Activated T-cell treated with anti-CD3 and anti-CD28 coated beads, Interleukin-2, amount 50 U/mL, for 48 hours (primary cell): ENCODE measurements around the gene B4GALT3.
"Not testable (repeated sequence)": the region's sequence is repeated elsewhere in the genome, so short reads cannot be mapped to it uniquely, and the experiment has no call there.

Experiments used
- DNase-seq, 2 experiments: peaks; one replicate each; pipeline ENCODE4 v3.0.0-alpha.2; 2020

Gene B4GALT3

GRCh38 chr1:161177112-161177935 lies at the start of gene B4GALT3:
TSS of gene B4GALT3 (minus strand) at chr1:161177507. CDS start at chr1:161176060, 1,447 bp downstream.
- peak; percentile 98 to 99 for DNase-seq

DNA sequence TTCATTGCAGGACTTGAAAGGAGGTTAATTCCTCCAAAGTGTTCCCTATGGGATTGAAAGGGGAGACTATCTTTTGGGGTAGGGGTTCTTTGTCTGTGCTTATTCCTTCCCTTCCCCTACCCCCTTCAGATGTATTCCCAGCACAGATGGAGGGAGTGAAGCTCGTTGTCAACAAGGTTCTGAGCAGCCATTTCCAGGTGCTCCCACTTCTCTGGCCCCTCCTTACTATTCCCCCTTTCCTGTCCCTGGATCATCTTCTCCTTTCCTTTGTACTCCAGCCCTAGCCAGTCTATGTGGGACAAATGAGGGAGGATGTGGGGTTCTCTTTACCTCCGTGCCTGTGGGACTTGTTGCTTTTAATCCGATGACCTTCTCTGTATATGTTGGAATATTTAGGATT lies 49.5 kb upstream of the B4GALT3 start:
- no peak for DNase-seq

DNA sequence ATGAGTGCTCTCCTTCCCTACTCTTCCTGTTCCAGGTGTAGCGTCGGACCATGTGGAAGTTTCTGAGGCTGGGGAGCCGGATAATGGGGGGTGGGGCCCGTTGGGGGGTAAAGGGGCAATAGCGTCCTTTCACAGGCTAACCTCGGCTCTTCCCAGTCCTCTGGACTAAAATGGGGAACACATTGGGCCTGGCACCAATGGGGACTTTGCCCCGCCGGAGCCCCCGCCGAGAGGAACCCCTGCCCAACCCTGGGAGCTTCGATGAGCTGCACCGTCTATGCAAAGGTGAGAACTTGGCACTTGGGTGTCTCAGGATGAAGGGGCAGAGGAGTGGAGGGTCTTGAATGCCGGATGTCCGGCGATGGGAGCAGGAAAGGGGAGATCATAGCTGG lies 49.0 kb upstream of the B4GALT3 start:
- peak; percentile 38 to 44 for DNase-seq

DNA sequence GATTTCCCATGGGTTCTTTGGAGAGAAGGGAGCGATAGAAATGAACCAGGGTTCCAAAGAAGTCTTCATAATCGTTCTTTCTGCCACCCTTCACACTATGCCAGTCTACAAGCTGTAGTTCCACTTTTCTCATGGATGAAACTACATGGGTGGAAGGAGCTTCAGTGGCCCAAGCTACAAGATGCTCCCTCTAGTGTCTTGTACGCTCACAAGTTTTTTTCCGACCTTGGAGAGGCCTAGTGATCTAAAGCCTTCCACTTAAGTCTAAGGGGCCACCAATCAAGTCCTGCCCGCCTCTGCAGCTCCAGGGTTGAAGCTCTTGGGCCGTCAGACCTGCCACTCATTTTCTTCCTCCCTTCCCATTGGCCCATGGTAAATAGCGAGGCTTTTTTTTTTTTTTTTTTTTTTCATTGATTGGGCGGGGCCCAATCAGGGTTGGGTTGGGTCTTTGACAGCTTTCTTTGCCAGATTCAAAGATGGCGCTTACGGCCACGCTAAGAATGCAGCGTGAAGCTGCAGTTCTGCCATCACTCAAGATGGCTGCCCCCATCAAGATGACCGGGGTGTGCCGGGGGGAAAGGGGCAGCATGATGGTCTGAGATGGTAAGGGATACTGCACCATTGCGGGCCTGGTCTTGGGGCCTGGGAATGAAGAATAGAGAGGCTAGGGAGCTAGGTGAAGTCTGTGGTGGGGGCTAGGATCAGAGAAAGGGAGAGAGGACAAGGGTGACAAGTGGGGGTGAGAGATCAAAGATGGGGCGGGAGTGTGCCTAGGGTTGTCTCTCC lies 48.4 kb upstream of the B4GALT3 start, which contains the start of gene TOMM40L:
Gene TOMM40L, plus strand, starts transcription at position 527 of the 786 bp plus-strand sequence. CDS start 430 bp downstream, outside the sequence.
- peak; percentile 91 to 92 for DNase-seq

- DNase-seq: no peak
Measured at GRCh38 chr1:161225178-161225533, 47.8 kb upstream of the B4GALT3 start.

DNA sequence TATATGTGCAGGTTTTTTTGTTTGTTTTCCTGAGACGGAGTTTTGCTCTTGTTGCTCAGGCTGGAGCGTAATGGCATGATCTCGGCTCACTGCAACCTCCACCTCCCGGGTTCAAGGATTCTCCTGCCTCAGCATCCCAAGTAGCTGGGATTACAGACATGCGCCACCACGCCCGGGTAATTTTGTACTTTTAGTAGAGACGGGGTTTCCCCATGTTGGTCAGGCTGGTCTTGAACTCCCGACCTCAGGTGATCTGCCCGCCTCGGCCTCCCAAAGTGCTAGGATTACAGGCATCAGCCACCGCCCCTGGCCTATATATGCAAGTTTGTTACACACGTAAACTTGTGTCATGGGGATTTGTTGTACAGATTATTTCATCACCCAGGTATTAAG lies 47.4 kb upstream of the B4GALT3 start:
- DNase-seq: not testable (repeated sequence)

- DNase-seq: no peak
Measured at GRCh38 chr1:161223805-161224694, 46.7 kb upstream of the B4GALT3 start.

DNA sequence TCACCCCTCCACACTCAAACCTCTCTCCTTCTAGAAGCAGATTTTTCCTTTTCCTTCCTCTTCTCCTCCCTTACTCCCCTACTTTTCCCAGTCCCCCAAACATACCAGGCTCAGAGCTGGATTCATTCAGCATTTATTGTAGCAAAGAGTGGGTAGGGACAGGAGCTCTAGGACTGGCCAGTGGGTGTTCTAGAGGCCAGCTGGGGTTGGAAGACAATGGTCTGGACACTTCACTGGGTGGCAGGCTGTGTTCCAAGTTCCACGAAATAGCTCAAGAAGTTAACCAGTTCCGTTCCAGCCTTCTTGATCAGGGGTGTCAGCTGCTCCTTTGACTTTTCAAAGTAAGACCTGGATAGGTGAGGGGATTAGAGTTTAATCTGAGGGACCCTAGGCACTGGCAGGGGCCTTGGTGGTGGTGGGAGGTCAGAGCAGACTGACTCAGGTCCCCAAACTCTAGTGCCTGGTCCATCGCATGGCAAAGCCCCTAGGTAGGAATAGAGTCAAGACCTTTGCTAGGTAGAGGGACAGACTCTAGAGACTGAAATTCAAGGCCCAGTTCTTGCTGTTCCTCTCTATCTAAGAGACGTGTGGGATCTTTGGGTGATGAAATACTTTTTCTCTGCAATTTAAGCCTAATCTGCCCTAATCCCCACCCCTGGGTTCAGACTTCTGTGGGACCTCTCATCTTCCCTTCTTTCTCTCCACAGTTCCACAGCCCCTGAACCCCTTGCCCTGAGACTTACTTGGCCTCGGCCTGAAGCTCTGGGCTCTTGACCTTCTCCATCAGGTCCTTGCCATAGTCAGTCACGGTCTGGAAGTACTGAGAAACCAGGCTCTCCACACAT lies 45.1 kb upstream of the B4GALT3 start:
- DNase-seq: no peak

DNA sequence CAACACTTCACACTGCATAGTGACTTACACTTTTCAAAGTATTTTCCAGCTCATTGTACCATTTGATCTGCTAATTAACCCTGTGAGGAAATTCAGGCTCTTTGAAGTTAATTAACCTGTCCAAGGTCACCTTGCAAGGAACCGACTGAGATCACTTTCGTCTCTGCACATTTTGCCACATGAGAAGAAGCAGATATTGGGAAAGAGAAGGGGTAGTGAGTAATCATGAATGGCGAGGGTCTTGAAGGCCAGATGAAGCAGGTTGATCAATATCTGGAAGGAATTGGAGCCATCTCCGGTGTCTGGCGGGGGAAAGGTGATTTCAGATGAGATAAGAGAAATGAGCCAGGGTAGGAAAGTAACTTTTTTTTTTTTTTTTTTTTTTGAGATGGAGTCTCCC lies 42.7 kb upstream of the B4GALT3 start:
- DNase-seq: no peak

DNA sequence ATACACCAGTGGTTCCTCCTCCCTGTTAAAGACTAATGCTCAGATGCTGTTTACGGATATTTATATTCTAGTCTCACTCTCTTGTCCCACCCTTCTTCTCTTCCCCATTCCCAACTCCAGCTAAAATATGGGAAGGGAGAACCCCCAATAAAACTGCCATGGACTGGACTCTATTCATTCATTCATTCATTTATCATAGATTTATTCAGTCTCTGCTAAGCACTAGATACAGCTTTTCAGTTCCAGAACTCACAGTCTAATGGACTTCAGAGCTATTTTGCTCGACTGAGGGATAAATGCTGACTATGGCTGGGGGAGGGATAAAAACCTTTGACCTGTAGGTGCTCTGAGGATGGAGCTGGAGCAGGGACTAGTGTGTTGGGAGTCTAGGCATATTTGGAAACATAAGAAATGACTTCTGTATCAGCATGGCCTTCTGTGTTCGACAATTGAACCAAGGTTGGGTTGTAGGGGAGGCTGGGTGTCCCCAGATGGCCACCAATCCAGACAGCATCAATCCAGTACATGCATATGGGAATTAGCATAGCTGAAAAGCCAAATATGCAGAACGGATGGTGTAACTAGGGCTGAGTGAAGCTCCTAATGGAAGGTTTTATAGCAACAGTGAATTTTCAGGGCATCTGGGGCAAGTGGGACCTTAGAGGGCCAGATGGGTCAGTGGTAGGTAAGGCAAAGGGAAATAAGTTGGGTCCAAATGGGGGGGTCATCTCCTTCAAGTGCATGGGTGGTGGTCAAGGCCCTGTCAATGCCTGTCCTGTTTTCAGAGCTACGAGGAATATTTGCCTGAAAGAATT lies 42.0 kb upstream of the B4GALT3 start:
- DNase-seq: no peak

GRCh38 chr1:161218301-161219077 lies 41.2 kb upstream of the B4GALT3 start:
- DNase-seq: no peak

GRCh38 chr1:161217831-161218230 lies 40.5 kb upstream of the B4GALT3 start:
- DNase-seq: no peak

GRCh38 chr1:161216945-161217712 lies 39.8 kb upstream of the B4GALT3 start:
- DNase-seq: no peak

GRCh38 chr1:161215076-161215475 lies 37.8 kb upstream of the B4GALT3 start, which contains the start of gene FCER1G:
TSS of gene FCER1G (plus strand) at chr1:161215295. CDS start at chr1:161215322, 27 bp downstream.
- DNase-seq: no peak

DNA sequence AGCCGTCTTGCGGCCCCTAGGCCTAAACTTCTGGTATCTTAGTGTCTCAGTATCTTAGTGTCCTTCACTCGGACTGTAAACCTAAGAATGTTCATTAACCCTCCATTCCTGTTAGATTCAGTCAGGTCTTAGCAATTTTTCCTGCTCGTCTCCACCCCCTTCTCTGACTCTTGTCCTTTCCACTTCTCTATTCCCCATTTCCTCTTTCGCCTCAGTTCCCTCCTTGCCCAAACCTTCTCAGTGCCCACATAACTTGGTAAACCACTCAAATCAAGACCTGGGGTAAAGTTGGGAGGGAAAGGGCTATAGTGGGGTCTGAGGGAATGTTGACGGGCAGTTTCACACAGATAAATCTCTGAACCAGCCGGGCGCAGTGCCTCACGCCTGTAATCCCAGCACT lies 37.1 kb upstream of the B4GALT3 start:
- no peak for DNase-seq

DNA sequence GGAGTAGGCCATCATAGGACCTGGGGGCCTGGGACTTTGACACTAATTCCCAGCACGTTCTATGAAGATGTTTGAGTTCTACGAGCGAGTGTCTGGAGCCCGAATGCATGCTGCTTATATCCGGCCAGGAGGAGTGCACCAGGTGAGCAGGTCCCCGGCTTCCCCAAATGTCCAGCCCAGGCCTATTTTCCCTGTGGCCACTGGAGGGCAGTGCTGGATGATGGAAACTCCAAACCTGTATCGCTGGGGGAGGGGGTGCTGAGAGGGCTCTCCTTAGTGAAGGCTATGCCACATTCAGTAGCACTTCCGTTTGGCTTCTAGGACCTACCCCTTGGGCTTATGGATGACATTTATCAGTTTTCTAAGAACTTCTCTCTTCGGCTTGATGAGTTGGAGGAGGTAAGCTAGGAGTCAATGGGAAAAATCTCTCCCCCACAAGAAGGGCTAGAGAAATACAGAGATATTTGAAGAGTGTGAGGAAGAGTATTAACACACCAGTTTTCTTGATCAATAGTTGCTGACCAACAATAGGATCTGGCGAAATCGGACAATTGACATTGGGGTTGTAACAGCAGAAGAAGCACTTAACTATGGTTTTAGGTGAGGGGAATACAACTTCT lies 32.6 kb upstream of the B4GALT3 start:
- DNase-seq: peak; percentile 80 to 82

GRCh38 chr1:161207173-161207572 lies 29.9 kb upstream of the B4GALT3 start:
- no peak for DNase-seq

- DNase-seq: no peak
Measured at GRCh38 chr1:161206411-161207140, 29.3 kb upstream of the B4GALT3 start.
